ENCODE measurements around the gene TCL1A. TPM values are rescaled to one million over a fixed set of nuclear protein-coding genes. Genes with fewer than 3 reads are reported as not detected.

Gene TCL1A
- total and polyA plus RNA-seq, 2 donors, result 0.08 to 2.0 TPM

GRCh38 chr14:95698287-95698686 is 15.6 kb downstream of the TCL1A start:
- no peak overlapping the region for H3K27ac ChIP-seq (ENCODE audit: low read depth)

DNA sequence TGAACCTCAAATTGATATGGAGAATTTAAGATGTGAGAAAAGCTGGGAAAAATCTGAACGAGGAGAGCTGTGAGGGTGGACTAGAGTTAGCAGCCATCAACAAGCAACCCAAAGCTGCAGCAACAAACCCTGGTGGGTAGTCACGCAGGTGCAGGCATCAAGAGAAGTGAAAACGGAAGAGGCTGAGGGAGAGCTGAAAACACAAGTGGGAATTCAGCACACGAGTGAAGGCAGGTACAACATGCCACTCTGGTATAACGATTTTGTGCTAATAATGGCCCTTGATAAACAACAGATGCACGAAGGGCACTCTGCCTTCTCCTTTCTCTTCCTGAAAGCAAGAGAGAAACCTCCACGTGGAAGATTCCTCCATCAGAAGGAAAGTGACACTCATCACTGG is 16.2 kb downstream of the TCL1A start:
- Histone ChIP-seq H3K4me1 (ENCODE audit: insufficient read depth) (no peaks in the 10 kb centered on the region), H3K36me3 (ENCODE audit: insufficient read depth) (no peaks in the 10 kb centered on the region), H3K4me3 (ENCODE audit: low read depth, low read length) (no peak overlapping the region), H3K27ac (ENCODE audit: low read depth) (no peak overlapping the region)
- no peak for DNase-seq (ENCODE audit: extremely low spot score)
- 50% methylated on average over 7 of the region's 7 CpGs for WGBS

More at GRCh38 chr14:95698287-95698686, 15.6 kb downstream of the TCL1A start:
- no peaks in the 10 kb centered on the region for H3K36me3 ChIP-seq (ENCODE audit: insufficient read depth)
- H3K4me3 ChIP-seq (ENCODE audit: low read depth, low read length), result no peak overlapping the region
- no peak for DNase-seq (ENCODE audit: extremely low spot score)
- no peaks in the 10 kb centered on the region for H3K4me1 ChIP-seq (ENCODE audit: insufficient read depth)

DNA sequence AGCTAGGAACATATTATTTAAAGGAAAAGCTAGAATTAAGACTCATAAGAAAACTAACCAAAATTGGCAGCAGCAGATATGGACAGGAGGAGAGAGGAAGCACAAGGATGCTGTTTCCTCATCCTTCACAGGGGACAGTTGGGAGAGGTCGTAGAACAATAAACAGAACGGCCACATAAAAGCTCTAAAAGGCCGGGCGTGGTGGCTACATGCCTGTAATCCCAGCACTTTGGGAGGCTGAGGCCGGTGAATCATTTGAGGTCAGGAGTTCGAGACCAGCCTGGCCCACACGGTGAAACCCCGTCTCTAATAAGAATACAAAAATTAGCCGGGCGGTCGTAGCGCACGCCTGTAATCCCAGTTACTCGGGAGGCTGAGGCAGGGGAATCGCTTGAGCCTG is 17.2 kb downstream of the TCL1A start:
- no peak overlapping the region for H3K4me3 ChIP-seq (ENCODE audit: low read depth, low read length)
- H3K27ac ChIP-seq (ENCODE audit: low read depth), result no peak overlapping the region
- no peaks in the 10 kb centered on the region for H3K36me3 ChIP-seq (ENCODE audit: insufficient read depth)
- H3K4me1 ChIP-seq (ENCODE audit: insufficient read depth), result no peaks in the 10 kb centered on the region
- DNase-seq (ENCODE audit: extremely low spot score), result no peak
- 71% methylated on average over 15 of the region's 15 CpGs for WGBS

GRCh38 chr14:95695913-95696312 is 18.0 kb downstream of the TCL1A start:
- H3K27ac ChIP-seq (ENCODE audit: low read depth), result no peak overlapping the region
- WGBS, result 68% methylated on average over 5 of the region's 5 CpGs
- no peak overlapping the region for H3K4me3 ChIP-seq (ENCODE audit: low read depth, low read length)
- H3K4me1 ChIP-seq (ENCODE audit: insufficient read depth), result no peaks in the 10 kb centered on the region
- H3K36me3 ChIP-seq (ENCODE audit: insufficient read depth), result no peaks in the 10 kb centered on the region
- DNase-seq (ENCODE audit: extremely low spot score), result no peak

DNA sequence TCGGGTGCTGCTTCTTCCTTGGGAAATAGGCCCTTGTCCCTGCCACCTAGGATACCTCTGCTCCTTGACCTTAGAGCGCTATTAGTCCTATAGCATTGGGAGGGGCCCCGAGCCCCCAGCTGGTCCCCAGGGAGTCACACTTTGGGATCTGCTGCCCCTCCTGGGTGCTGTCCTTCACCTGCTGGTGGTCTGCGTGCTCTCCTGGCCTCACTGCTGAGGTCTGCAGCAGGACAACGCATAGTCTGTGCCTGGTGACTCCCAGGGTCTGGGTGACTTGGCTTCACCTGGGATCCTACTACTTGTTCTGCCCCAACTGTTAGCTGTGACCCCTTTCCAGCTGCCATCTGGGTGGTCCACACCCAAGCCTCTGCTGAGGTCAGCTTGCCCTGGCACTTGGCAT is 18.9 kb downstream of the TCL1A start:
- no peak overlapping the region for H3K27ac ChIP-seq (ENCODE audit: low read depth)
- DNase-seq (ENCODE audit: extremely low spot score), result no peak
- no peaks in the 10 kb centered on the region for H3K4me1 ChIP-seq (ENCODE audit: insufficient read depth)
- no peaks in the 10 kb centered on the region for H3K36me3 ChIP-seq (ENCODE audit: insufficient read depth)
- 68% methylated on average over 5 of the region's 5 CpGs for WGBS
- H3K4me3 ChIP-seq (ENCODE audit: low read depth, low read length), result no peak overlapping the region

DNA sequence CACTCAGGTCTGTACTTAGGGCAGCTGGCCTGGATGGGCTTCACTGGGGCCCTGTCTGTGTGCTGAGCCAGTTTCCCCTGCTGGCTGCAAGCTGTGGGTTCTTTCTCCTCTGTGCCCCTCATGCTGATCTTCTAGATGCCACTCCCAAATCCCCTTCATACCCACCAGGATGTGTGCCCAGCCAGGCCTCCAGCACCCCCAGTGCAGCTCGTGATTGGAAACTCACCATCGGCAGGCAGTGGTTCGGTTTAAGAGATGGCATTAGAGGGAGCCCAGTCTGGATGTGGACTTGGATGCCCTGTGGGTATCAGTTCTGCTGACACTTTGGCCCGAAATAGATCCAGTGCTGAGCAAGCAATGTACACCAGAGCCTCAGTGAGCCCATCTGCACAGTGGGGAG is 21.8 kb downstream of the TCL1A start:
- Histone ChIP-seq H3K36me3 (ENCODE audit: insufficient read depth) (no peaks in the 10 kb centered on the region), H3K4me3 (ENCODE audit: low read depth, low read length) (no peak overlapping the region), H3K4me1 (ENCODE audit: insufficient read depth) (no peaks in the 10 kb centered on the region), H3K27ac (ENCODE audit: low read depth) (no peak overlapping the region)
- 89% methylated on average over 4 of the region's 4 CpGs for WGBS
- no peak for DNase-seq (ENCODE audit: extremely low spot score)

DNA sequence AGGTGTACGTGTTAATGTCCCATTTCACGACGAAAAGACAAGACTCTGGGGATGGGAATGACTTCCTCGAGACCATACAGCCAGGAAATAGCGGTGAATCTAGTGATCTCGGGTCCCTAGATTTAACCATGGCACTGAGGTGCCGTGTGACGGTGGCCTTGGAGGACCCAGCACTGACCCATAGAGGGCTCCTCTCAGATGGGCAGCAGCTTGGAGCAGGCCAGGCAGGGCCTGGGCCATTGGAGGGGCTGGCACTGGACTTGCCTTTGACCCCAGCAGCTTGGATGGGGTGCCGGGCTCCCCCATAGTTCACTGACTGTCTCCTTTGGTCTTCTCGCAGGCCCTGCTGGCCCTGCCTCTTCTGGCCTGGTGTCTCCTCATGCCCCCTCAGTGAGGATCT is 22.3 kb downstream of the TCL1A start:
- Histone ChIP-seq H3K4me1 (ENCODE audit: insufficient read depth) (no peaks in the 10 kb centered on the region), H3K4me3 (ENCODE audit: low read depth, low read length) (no peak overlapping the region), H3K27ac (ENCODE audit: low read depth) (no peak overlapping the region), H3K36me3 (ENCODE audit: insufficient read depth) (no peaks in the 10 kb centered on the region)
- no peak for DNase-seq (ENCODE audit: extremely low spot score)
- 92% methylated on average over 10 of the region's 10 CpGs for WGBS

DNA sequence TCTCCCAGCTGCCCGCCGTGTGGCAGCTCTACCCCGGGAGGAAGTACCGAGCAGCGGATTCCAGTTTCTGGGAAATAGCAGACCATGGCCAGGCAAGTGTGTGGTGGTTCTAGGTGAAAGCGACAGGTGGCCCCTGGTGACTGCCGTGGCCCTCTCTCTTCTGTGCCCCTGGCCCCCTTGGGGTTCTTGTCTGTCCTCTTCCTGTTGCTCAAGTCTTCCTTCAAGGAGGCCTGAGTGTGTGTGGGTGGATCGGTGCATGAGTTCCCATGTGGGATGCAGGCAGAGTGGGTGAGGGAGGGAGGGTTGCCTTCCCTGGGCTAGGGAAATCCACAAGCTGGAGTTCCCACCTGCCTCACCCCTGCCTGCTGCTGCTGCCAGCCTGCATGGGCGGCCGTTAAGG is 23.1 kb downstream of the TCL1A start:
- H3K36me3 ChIP-seq (ENCODE audit: insufficient read depth), result no peaks in the 10 kb centered on the region
- no peaks in the 10 kb centered on the region for H3K4me1 ChIP-seq (ENCODE audit: insufficient read depth)
- H3K4me3 ChIP-seq (ENCODE audit: low read depth, low read length), result no peak overlapping the region
- WGBS, result 86% methylated on average over 10 of the region's 10 CpGs
- H3K27ac ChIP-seq (ENCODE audit: low read depth), result no peak overlapping the region
- DNase-seq (ENCODE audit: extremely low spot score), result no peak

DNA sequence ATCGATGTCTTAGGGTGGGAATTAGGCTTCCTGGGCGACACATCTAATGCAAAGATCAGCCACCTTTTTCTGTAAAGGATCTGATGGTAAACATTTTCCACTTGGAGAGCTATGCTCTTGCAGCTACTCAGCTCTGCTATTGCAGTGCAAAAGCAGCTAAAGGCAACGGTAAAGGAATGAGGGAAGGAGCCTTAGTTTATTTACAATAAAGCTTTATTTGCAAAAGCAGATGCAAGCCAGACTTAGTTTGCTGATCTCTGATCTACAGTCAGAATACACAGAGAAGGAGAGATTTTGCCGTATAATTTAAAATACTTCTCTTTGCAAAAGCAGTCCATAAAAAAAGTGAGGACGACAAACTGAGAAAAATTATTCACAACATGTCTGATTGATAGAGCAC is 24.5 kb downstream of the TCL1A start:
- no peaks in the 10 kb centered on the region for H3K36me3 ChIP-seq (ENCODE audit: insufficient read depth)
- WGBS, result 35% methylated on average over 5 of the region's 5 CpGs
- H3K27ac ChIP-seq (ENCODE audit: low read depth), result no peak overlapping the region
- no peak for DNase-seq (ENCODE audit: extremely low spot score)
- H3K4me3 ChIP-seq (ENCODE audit: low read depth, low read length), result no peak overlapping the region
- H3K4me1 ChIP-seq (ENCODE audit: insufficient read depth), result no peaks in the 10 kb centered on the region

DNA sequence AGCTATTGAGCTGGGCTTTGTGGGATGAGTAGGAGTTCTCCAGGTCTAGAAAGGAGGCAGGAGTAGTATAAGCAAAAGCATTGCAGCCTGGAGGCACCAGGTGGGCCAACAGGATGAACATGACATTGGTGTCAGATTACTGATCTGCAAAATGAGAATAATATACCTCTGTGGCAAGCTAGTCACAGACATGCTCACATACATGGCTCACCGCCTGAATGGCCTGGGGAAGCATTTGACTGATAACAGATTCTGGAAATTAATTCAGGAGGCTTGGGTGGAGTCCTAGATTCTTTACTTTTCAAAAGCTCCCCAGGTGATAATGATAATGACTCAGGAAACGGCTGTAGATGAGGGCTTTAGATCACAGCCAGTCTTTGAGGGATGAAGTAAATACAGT is 27.0 kb downstream of the TCL1A start:
- no peak overlapping the region for H3K4me3 ChIP-seq (ENCODE audit: low read depth, low read length)
- no peaks in the 10 kb centered on the region for H3K36me3 ChIP-seq (ENCODE audit: insufficient read depth)
- 63% methylated on average over 2 of the region's 2 CpGs for WGBS
- no peak for DNase-seq (ENCODE audit: extremely low spot score)
- no peaks in the 10 kb centered on the region for H3K4me1 ChIP-seq (ENCODE audit: insufficient read depth)
- no peak overlapping the region for H3K27ac ChIP-seq (ENCODE audit: low read depth)

DNA sequence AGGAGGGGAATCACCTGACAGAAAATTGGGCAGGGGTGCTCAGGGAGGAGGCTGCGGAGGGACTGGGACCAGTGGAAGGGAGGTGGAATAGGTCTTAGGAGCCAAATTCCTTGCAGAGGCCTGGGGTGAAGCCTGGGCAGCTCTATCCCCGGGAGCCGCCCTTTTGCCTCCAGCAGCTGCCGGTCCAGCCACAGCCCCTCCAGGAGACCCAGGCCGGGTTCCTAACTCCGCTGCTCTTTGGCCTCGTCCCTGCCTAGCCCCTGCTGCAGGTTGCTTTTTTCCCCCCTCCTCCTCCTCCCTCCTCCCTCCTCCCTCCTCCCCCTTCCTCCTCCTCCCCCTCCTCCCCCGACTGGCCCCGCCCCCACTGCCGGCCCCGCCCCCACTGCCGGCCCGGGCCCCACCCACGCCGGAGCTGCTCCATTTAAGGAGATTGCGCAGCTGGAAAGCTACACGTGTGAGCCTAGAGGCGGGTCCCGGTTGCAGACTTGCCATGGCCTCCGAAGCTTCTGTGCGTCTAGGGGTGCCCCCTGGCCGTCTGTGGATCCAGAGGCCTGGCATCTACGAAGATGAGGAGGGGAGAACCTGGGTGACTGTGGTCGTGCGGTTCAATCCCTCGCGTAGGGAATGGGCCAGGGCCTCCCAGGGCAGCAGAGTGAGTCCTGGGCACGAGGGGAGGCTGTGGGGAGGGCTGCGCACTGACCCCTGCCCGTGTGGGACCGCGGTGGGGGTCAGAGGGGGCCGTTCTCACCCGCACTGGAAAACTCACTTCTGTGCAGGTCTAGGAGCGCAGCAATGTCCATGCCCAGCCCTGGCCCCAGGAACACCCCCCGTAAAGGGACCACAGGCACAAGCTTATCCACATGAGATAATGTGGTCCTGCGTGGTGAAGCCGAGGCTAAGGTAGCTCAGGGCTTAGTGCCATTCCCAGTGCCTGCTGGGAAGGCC is 27.7 kb downstream of the TCL1A start, which contains the start of gene TCL1B:
TSS of gene TCL1B (plus strand) at position 449 of the 945 bp plus-strand sequence. CDS start at position 491, 42 bp downstream.
- DNase-seq (ENCODE audit: extremely low spot score), result no peak
- no peak within 1 kb of the TSS for H3K4me3 ChIP-seq (ENCODE audit: low read depth, low read length)
- no peaks in the 10 kb centered on the region for H3K36me3 ChIP-seq (ENCODE audit: insufficient read depth)
- WGBS, result 83% methylated on average over 36 of the region's 38 CpGs
- no peak within 1 kb of the TSS for H3K27ac ChIP-seq (ENCODE audit: low read depth)
- no peaks in the 10 kb centered on the region for H3K4me1 ChIP-seq (ENCODE audit: insufficient read depth)

- 60% methylated on average over 4 of the region's 4 CpGs for WGBS
- DNase-seq (ENCODE audit: extremely low spot score), result no peak
- Histone ChIP-seq H3K36me3 (ENCODE audit: insufficient read depth) (no peaks in the 10 kb centered on the region), H3K4me1 (ENCODE audit: insufficient read depth) (no peaks in the 10 kb centered on the region), H3K27ac (ENCODE audit: low read depth) (no peak overlapping the region), H3K4me3 (ENCODE audit: low read depth, low read length) (no peak overlapping the region)
Measured at GRCh38 chr14:95683793-95684192, 30.1 kb downstream of the TCL1A start.

GRCh38 chr14:95681153-95681552 is 32.8 kb downstream of the TCL1A start:
- Histone ChIP-seq H3K36me3 (ENCODE audit: insufficient read depth) (no peaks in the 10 kb centered on the region), H3K4me1 (ENCODE audit: insufficient read depth) (no peaks in the 10 kb centered on the region), H3K27ac (ENCODE audit: low read depth) (no peak overlapping the region), H3K4me3 (ENCODE audit: low read depth, low read length) (no peak overlapping the region)
- WGBS, result 77% methylated on average over 2 of the region's 2 CpGs
- no peak for DNase-seq (ENCODE audit: extremely low spot score)

GRCh38 chr14:95679998-95680735 is 33.8 kb downstream of the TCL1A start:
- Histone ChIP-seq H3K4me3 (ENCODE audit: low read depth, low read length) (no peak overlapping the region), H3K4me1 (ENCODE audit: insufficient read depth) (no peaks in the 10 kb centered on the region), H3K36me3 (ENCODE audit: insufficient read depth) (no peaks in the 10 kb centered on the region), H3K27ac (ENCODE audit: low read depth) (no peak overlapping the region)
- no peak for DNase-seq (ENCODE audit: extremely low spot score)
- WGBS, result 31% methylated on average over 8 of the region's 8 CpGs
